Endometrium (tissue), 2 donors: ENCODE data around the gene CDC14B.
"Not testable (repeated sequence)": the region's sequence is repeated elsewhere in the genome, so short reads cannot be mapped to it uniquely, and the experiment has no call there.

Experiments
- FAIRE-seq: peaks from 2 replicates; lab custom pipeline; 2012; peaks lifted over from hg19 to GRCh38; lab: Jason Lieb, UNC
- donor health status: control.
- donor health status: control.

Gene CDC14B

GRCh38 chr9:96532173-96532572 lies 87.5 kb downstream of the CDC14B start:
- no peak for FAIRE-seq

- no peak for FAIRE-seq
Observed at GRCh38 chr9:96524764-96525163, 94.9 kb downstream of the CDC14B start.

- FAIRE-seq: no peak
Observed at GRCh38 chr9:96524045-96524444, 95.6 kb downstream of the CDC14B start.

- FAIRE-seq: no peak
Observed at GRCh38 chr9:96523374-96523773, 96.3 kb downstream of the CDC14B start.

- FAIRE-seq: no peak
Observed at GRCh38 chr9:96522366-96522765, 97.3 kb downstream of the CDC14B start.

GRCh38 chr9:96519787-96520186 lies 99.9 kb downstream of the CDC14B start:
- no peak for FAIRE-seq

- no peak for FAIRE-seq
Observed at GRCh38 chr9:96519095-96519494, 100.5 kb downstream of the CDC14B start.

GRCh38 chr9:96515621-96516470 lies 103.8 kb downstream of the CDC14B start:
- no peak for FAIRE-seq

- FAIRE-seq: no peak
Observed at GRCh38 chr9:96514800-96515158, 104.9 kb downstream of the CDC14B start.

GRCh38 chr9:96514108-96514799 lies 105.4 kb downstream of the CDC14B start:
- no peak for FAIRE-seq

- no peak for FAIRE-seq
Observed at GRCh38 chr9:96513622-96514021, 106.0 kb downstream of the CDC14B start.

- no peak for FAIRE-seq
Observed at GRCh38 chr9:96512240-96512639, 107.4 kb downstream of the CDC14B start.

- FAIRE-seq: no peak
Observed at GRCh38 chr9:96510258-96510657, 109.4 kb downstream of the CDC14B start.

GRCh38 chr9:96509848-96510247 lies 109.8 kb downstream of the CDC14B start:
- FAIRE-seq: no peak

GRCh38 chr9:96509026-96509425 lies 110.6 kb downstream of the CDC14B start:
- no peak for FAIRE-seq

- FAIRE-seq: no peak
Observed at GRCh38 chr9:96508227-96508940, 111.3 kb downstream of the CDC14B start.

GRCh38 chr9:96505316-96505991 lies 114.2 kb downstream of the CDC14B start:
- no peak for FAIRE-seq

- no peak for FAIRE-seq
Observed at GRCh38 chr9:96503918-96504317, 115.7 kb downstream of the CDC14B start.

GRCh38 chr9:96503374-96503748 lies 116.3 kb downstream of the CDC14B start:
- FAIRE-seq: not testable (repeated sequence)

GRCh38 chr9:96502539-96503373 lies 116.9 kb downstream of the CDC14B start:
- no peak for FAIRE-seq
